GM12878 (cell line): ENCODE data around the gene ANO10. TPM values are rescaled to one million over a fixed set of nuclear protein-coding genes. Genes with fewer than 3 reads are reported as not detected.

Experiments used
- ATAC-seq: fragments of 200-7000 bp; cut with Tn5 transposase; 3 replicates; pipeline ENCODE4 v1.9.1; 2020; ENCODE audit warnings: mild to moderate bottlenecking, moderate library complexity
- BruUV-seq: library from RNA; stranded (reverse); fragments of 400-500 nt; replicated peaks from 2 replicates; lab custom pipeline; 2021; lab: Mats Ljungman, UMichigan
- CTCF ChIA-PET: fragments of 300-600 bp; sonication (Branson Sonifier 250); formaldehyde crosslinking; extraction: SDS; loops from one replicate; lab custom pipeline; 2021; ENCODE audit warnings: inconsistent platforms; lab: Yijun Ruan, JAX
- POLR2A ChIA-PET: fragments of 350-600 bp; formaldehyde crosslinking; extraction: SDS; loops from one replicate; lab custom pipeline; 2021; ENCODE audit warnings: inconsistent platforms; lab: Charles Lee
- RAD21 ChIA-PET: fragments of 300-600 bp; sonication (Branson Sonifier 250); formaldehyde crosslinking; loops from one replicate; lab custom pipeline; 2023; ENCODE audit warnings: antibody characterized with exemption; ENCODE audit not compliant: unreplicated experiment; lab: Charles Lee
- SMC1A ChIA-PET: fragments of 300-600 bp; sonication (Branson Sonifier 250); formaldehyde crosslinking; loops from one replicate; lab custom pipeline; 2023; ENCODE audit not compliant: unreplicated experiment, uncharacterized antibody; lab: Charles Lee
- DNase-seq: peaks from one replicate; pipeline ENCODE4 v3.0.0-alpha.2; 2011; ENCODE audit warnings: low read depth, low spot score
- FAIRE-seq: peaks from 3 replicates; lab custom pipeline; 2011; peaks lifted over from hg19 to GRCh38; lab: Jason Lieb, UNC
- H2AFZ ChIP-seq: 2 replicates; pipeline ENCODE4 v1.6.0; 2011; ENCODE audit warnings: low read depth, low read length, control low read depth; ENCODE audit not compliant: control insufficient read depth
- H3K27ac ChIP-seq: 2 replicates; pipeline ENCODE4 v1.5.1; 2011; ENCODE audit warnings: control low read depth; ENCODE audit not compliant: control insufficient read depth, insufficient read depth
- H3K27me3 ChIP-seq, 2 experiments: replicated peaks in 1 of 2; 2 replicates each; pipeline versions ENCODE4 v1.6.0 to v1.6.1; 2011; ENCODE audit warnings: low read length in 1 of 2; ENCODE audit not compliant: control insufficient read depth in 2 of 2, insufficient read depth in 2 of 2
- H3K36me3 ChIP-seq, 2 experiments: 2 replicates each; pipeline ENCODE4 v1.5.1; 2011; ENCODE audit warnings: low read length in 1 of 2; ENCODE audit not compliant: control insufficient read depth in 2 of 2, insufficient read depth in 2 of 2
- H3K4me1 ChIP-seq: 2 replicates; pipeline ENCODE4 v1.6.1; 2011; ENCODE audit warnings: mild to moderate bottlenecking, low read length, moderate library complexity, mixed read lengths; ENCODE audit not compliant: control insufficient read depth, insufficient read depth
- H3K4me2 ChIP-seq: 2 replicates; pipeline ENCODE4 v1.6.0; 2011; ENCODE audit warnings: control low read depth; ENCODE audit not compliant: control insufficient read depth, insufficient read depth
- H3K4me3 ChIP-seq: fragments of 200-600 bp; sonication (generic); 2 replicates; pipeline ENCODE4 v1.5.1; 2016
- H3K79me2 ChIP-seq: 2 replicates; pipeline ENCODE4 v1.6.0; 2011; ENCODE audit warnings: low read length; ENCODE audit not compliant: control insufficient read depth, insufficient read depth
- H3K9ac ChIP-seq: 2 replicates; pipeline ENCODE4 v1.8.0; 2011; ENCODE audit warnings: low read length, control low read depth, mixed read lengths; ENCODE audit not compliant: control insufficient read depth, insufficient read depth
- H3K9me3 ChIP-seq: replicated peaks from 3 replicates; pipeline ENCODE4 v1.5.1; 2011; ENCODE audit warnings: mild to moderate bottlenecking, low read length; ENCODE audit not compliant: control insufficient read depth, insufficient read depth
- H4K20me1 ChIP-seq: 2 replicates; pipeline ENCODE4 v1.6.0; 2011; ENCODE audit not compliant: control insufficient read depth, insufficient read depth
- IRF4 ChIP-seq: IDR thresholded peaks from 2 replicates; pipeline ENCODE4 v1.6.1; 2011; ENCODE audit warnings: low read depth, low read length
- RELB ChIP-seq: fragments of 450-650 bp; IDR thresholded peaks from 2 replicates; pipeline ENCODE4 v1.6.1; 2017; ENCODE audit warnings: low read depth, mild to moderate bottlenecking, moderate library complexity
- YBX1 ChIP-seq: fragments of 450-650 bp; IDR thresholded peaks from 2 replicates; pipeline ENCODE4 v1.6.1; 2016; ENCODE audit warnings: antibody characterized with exemption
- WGBS: methylation state at CpG from one replicate; pipeline ENCODE4 v1.1.6; 2016; ENCODE audit warnings: low lambda C conversion rate; ENCODE audit not compliant: insufficient replicate concordance, insufficient coverage; ENCODE audit errors: missing lambda C conversion rate; 5-methylcytosine and 5-hydroxymethylcytosine counted together
- in situ Hi-C: fragments of 300-500 bp; cut with MboI; formaldehyde crosslinking; loops from 9 replicates; pipeline ENCODE4 v1.14.3; 2018; ENCODE audit warnings: mixed read lengths
- intact Hi-C: fragments of 100-400 bp; cut with micrococcal nuclease; formaldehyde crosslinking; loops from one replicate; pipeline ENCODE4 v1.14.2; 2022; ENCODE audit not compliant: unreplicated experiment
- polyA plus RNA-seq, 11 experiments: library from polyadenylated mRNA; depleted of rRNA in 4 of 11; unstranded in 6 of 11; stranded (reverse) in 5 of 11; fragments of >200 nt; fragmentation: Nextera tagmentation in 4 of 11; fragmentation: Illumina TruSeq in 1 of 11; extraction: Ambion mirVana in 4 of 11; extraction: Trizol in 1 of 11; gene quantifications; 1 replicate in 1 of 11; 2 replicates in 10 of 11; pipeline versions ENCODE4 v1.2.1 to v1.2.3, GENCODE V29; 2011 to 2016; ENCODE audit warnings: inconsistent platforms in 2 of 11, missing spikeins in 2 of 11, low read depth in 1 of 11
- total RNA-seq, 4 experiments: library from RNA; depleted of rRNA in 3 of 4; stranded (reverse); fragments of >200 nt in 3 of 4; fragmentation: Illumina TruSeq in 1 of 4; extraction: Trizol in 1 of 4; gene quantifications; 2 replicates each; pipeline versions ENCODE4 v1.2.1 to v1.2.3, GENCODE V29; 2013 to 2021

The ANO10 gene
- total and polyA plus RNA-seq, 10 of the 15 experiments (the other 5 are each of a cell fraction or from before 2014, with no cell fraction given) = 0.29 to 21.9 (median 1.6) TPM

GRCh38 chr3:43558171-43558570, 63.6 kb downstream of the ANO10 start (continued):
- TF ChIP-seq YBX1 = no peak

GRCh38 chr3:43549626-43550290, 72.1 kb downstream of the ANO10 start:
- intact Hi-C loops = loop anchor here (10.0 kb wide), 1 partner anchor 305 kb away; no protein-coding TSS in a partner anchor
- Histone ChIP-seq H3K4me1 (no peaks in the 10 kb centered on the region), H3K9me3 (no peaks in the 10 kb centered on the region), H3K9ac (no peak overlapping the region), H2AFZ (no peak overlapping the region), H3K36me3 (no peaks in the 10 kb centered on the region), H3K27ac (no peak overlapping the region), H3K4me2 (no peak overlapping the region), H4K20me1 (no peaks in the 10 kb centered on the region), H3K4me3 (no peak overlapping the region), H3K79me2 (no peaks in the 10 kb centered on the region), H3K27me3 (no peaks in the 10 kb centered on the region)
- in situ Hi-C loops = loop anchor here (10.0 kb wide), 1 partner anchor 645 kb away; no protein-coding TSS in a partner anchor
- SMC1A ChIA-PET = interaction anchor here (0.7 kb wide), 1 partner anchor 9 kb away, joined by 3 read pairs; no protein-coding TSS in a partner anchor
- CTCF ChIA-PET = no interaction called here
- RAD21 ChIA-PET = no interaction called here
- POLR2A ChIA-PET = no interaction called here
- FAIRE-seq = no peak
- TF ChIP-seq IRF4 = no peak
- no peak for TF ChIP-seq RELB
- no peak for DNase-seq
- no TSS peak for BruUV-seq
- ATAC-seq = no peak
- 67% methylated on average over 4 of the region's 4 CpGs for WGBS
